K562 (cell line): ENCODE measurements around the gene UGT2A3. TPM values are rescaled to one million over a fixed set of nuclear protein-coding genes. Genes with fewer than 3 reads are reported as not detected.

Source experiments
- ATAC-seq: fragments of 200-7000 bp; cut with Tn5 transposase; 3 replicates; pipeline ENCODE4 v1.9.1; 2020; ENCODE audit warnings: moderate library complexity
- BruUV-seq: library from RNA; stranded (reverse); fragments of 400-500 nt; replicated peaks from 2 replicates; lab custom pipeline; 2021; lab: Mats Ljungman, UMichigan
- CTCF ChIA-PET: fragments of 300-600 bp; formaldehyde crosslinking; extraction: SDS; loops from one replicate; lab custom pipeline; 2021; ENCODE audit warnings: low intra/inter-chr PET ratio; lab: Yijun Ruan, JAX
- POLR2A ChIA-PET: fragments of 300-600, 350-650 bp; sonication (Branson Sonifier 250); formaldehyde crosslinking; extraction: SDS; loops from one replicate; lab custom pipeline; 2021; ENCODE audit warnings: antibody characterized with exemption, inconsistent platforms; lab: Yijun Ruan, JAX
- DNase-seq, 4 experiments: peaks; one replicate each; pipeline versions ENCODE4 v3.0.0 to v3.0.0-alpha.2; 2011 to 2018; ENCODE audit warnings: low spot score in 3 of 4, mixed read lengths in 3 of 4; ENCODE audit errors: extremely low read depth in 1 of 4
- FAIRE-seq: peaks from 2 replicates; lab custom pipeline; 2011; peaks lifted over from hg19 to GRCh38; lab: Jason Lieb, UNC
- H2AFZ ChIP-seq: 2 replicates; pipeline ENCODE4 v1.6.0; 2011; ENCODE audit warnings: low read depth, low read length, control low read depth, inconsistent platforms
- H3K27ac ChIP-seq: fragments of 200-600 bp; 3 replicates; pipeline ENCODE4 v1.8.0; 2011; ENCODE audit warnings: low read depth, mild to moderate bottlenecking, control low read depth, inconsistent platforms, low read length, moderate library complexity, mixed read lengths; ENCODE audit errors: extremely low read depth
- H3K27me3 ChIP-seq, 2 experiments: fragments of 300-600 bp in 1 of 2; 2 replicates in 1 of 2; 3 replicates in 1 of 2; pipeline versions ENCODE4 v1.6.0 to v1.8.0; 2011; ENCODE audit warnings: inconsistent platforms in 2 of 2, low read length in 2 of 2, mild to moderate bottlenecking in 1 of 2, mixed read lengths in 1 of 2, moderate library complexity in 1 of 2; ENCODE audit not compliant: control insufficient read depth in 2 of 2, insufficient read depth in 2 of 2
- H3K36me3 ChIP-seq: fragments of 300-600 bp; 3 replicates; pipeline ENCODE4 v1.8.0; 2011; ENCODE audit warnings: mild to moderate bottlenecking, low read length, inconsistent platforms; ENCODE audit not compliant: control insufficient read depth, insufficient read depth
- H3K4me1 ChIP-seq, 2 experiments: fragments of 200-600 bp in 1 of 2; replicated peaks in 1 of 2; 2 replicates in 1 of 2; 3 replicates in 1 of 2; pipeline versions ENCODE4 v1.5.1 to v1.8.0; 2011; ENCODE audit warnings: inconsistent platforms in 2 of 2, low read length in 2 of 2, mild to moderate bottlenecking in 1 of 2, mixed read lengths in 1 of 2, moderate library complexity in 1 of 2; ENCODE audit not compliant: control insufficient read depth in 2 of 2, insufficient read depth in 2 of 2
- H3K4me2 ChIP-seq: 2 replicates; pipeline ENCODE4 v1.6.1; 2011; ENCODE audit warnings: low read length, control low read depth, inconsistent platforms, mixed read lengths; ENCODE audit not compliant: insufficient read depth
- H3K4me3 ChIP-seq: fragments of 200-600 bp; sonication (generic), shearing (Covaris generic); 2 replicates; pipeline ENCODE4 v1.5.1; 2016; ENCODE audit warnings: control low read depth, inconsistent platforms
- H3K79me2 ChIP-seq: fragments of 200-600 bp; 3 replicates; pipeline ENCODE4 v1.8.0; 2011; ENCODE audit warnings: low read length, inconsistent platforms; ENCODE audit not compliant: control insufficient read depth, insufficient read depth
- H3K9ac ChIP-seq, 2 experiments: 2 replicates each; pipeline versions ENCODE4 v1.6.0 to v1.6.1; 2011; ENCODE audit warnings: low read depth in 2 of 2, low read length in 2 of 2, control low read depth in 1 of 2, inconsistent platforms in 1 of 2, mild to moderate bottlenecking in 1 of 2, mixed read lengths in 1 of 2; ENCODE audit not compliant: insufficient read depth in 1 of 2
- H3K9me1 ChIP-seq: one replicate; pipeline ENCODE4 v1.6.0; 2011; ENCODE audit warnings: inconsistent platforms, mild to moderate bottlenecking, low read length, moderate library complexity; ENCODE audit not compliant: control insufficient read depth, insufficient read depth
- H3K9me3 ChIP-seq: replicated peaks from 2 replicates; pipeline ENCODE4 v1.5.1; 2011; ENCODE audit warnings: low read depth, low read length, inconsistent platforms; ENCODE audit not compliant: control insufficient read depth, insufficient read depth
- H4K20me1 ChIP-seq: replicated peaks from 2 replicates; pipeline ENCODE4 v1.6.1; 2011; ENCODE audit warnings: low read length, inconsistent platforms, mixed read lengths; ENCODE audit not compliant: control insufficient read depth, insufficient read depth
- CBX1 ChIP-seq: sonication (generic); IDR thresholded peaks from 2 replicates; pipeline ENCODE4 v1.6.1; 2016; ENCODE audit warnings: antibody characterized with exemption, low read depth, mild to moderate bottlenecking
- CHD7 ChIP-seq: fragments of 200-600 bp; sonication (generic); IDR thresholded peaks from one replicate; pipeline ENCODE4 v1.6.1; 2012; ENCODE audit warnings: mild to moderate bottlenecking, low read depth, low read length, inconsistent platforms
- NR2C1 ChIP-seq, 2 experiments: fragments of 450-650 bp; IDR thresholded peaks; 2 replicates each; pipeline ENCODE4 v1.6.1; 2017; ENCODE audit warnings: mild to moderate bottlenecking in 2 of 2, antibody characterized with exemption in 1 of 2, inconsistent platforms in 1 of 2, missing compliant biosample characterization in 1 of 2, missing genetic modification characterization in 1 of 2
- WGBS: fragments of 100-300 bp; shearing (Covaris generic); methylation state at CpG from one replicate; pipeline ENCODE4 v1.1.6; 2016; ENCODE audit warnings: low coverage, mixed read lengths; ENCODE audit not compliant: insufficient coverage; ENCODE audit errors: missing lambda C conversion rate; 5-methylcytosine and 5-hydroxymethylcytosine counted together
- in situ Hi-C: fragments of 300-500 bp; cut with MboI; formaldehyde crosslinking; loops from 4 replicates; pipeline ENCODE4 v1.15.0; 2018; ENCODE audit warnings: inconsistent platforms, mixed read lengths
- intact Hi-C: fragments of 100-400 bp; cut with micrococcal nuclease; formaldehyde crosslinking; loops from 2 replicates; pipeline ENCODE4 v1.14.2; 2022
- polyA plus RNA-seq, 8 experiments: library from polyadenylated mRNA; depleted of rRNA in 4 of 8; stranded (reverse) in 5 of 8; unstranded in 3 of 8; fragments of >200 nt; fragmentation: Nextera tagmentation in 2 of 8; fragmentation: Illumina TruSeq in 1 of 8; extraction: Ambion mirVana in 2 of 8; extraction: Trizol in 1 of 8; gene quantifications; 2 replicates each; pipeline versions ENCODE4 v1.2.1 to v1.2.3, GENCODE V29; 2011 to 2014; ENCODE audit warnings: inconsistent platforms in 1 of 8, missing spikeins in 1 of 8
- total RNA-seq, 7 experiments: library from RNA; depleted of rRNA in 6 of 7; stranded (reverse); fragments of >200 nt in 6 of 7; fragmentation: Illumina TruSeq in 2 of 7; extraction: Trizol in 2 of 7; gene quantifications; 2 replicates each; pipeline versions ENCODE4 v1.2.1 to v1.2.3, GENCODE V29; 2011 to 2021; ENCODE audit warnings: low replicate concordance in 1 of 7
- TF ChIP-seq, protein P1 (sequence below): sonication (generic); formaldehyde crosslinking; IDR thresholded peaks from 2 replicates; pipeline ENCODE4 v1.8.0; 2022; ENCODE audit warnings: missing genetic modification reagents, mild to moderate bottlenecking, borderline replicate concordance
- TF ChIP-seq, protein P2 (sequence below): fragments of 150-350 bp; IDR thresholded peaks from 2 replicates; pipeline ENCODE4 v1.6.1; 2014; ENCODE audit warnings: low read depth, mild to moderate bottlenecking, low read length, borderline replicate concordance

Gene UGT2A3
- total and polyA plus RNA-seq, 9 of the 15 experiments (the other 6 are each of a cell fraction or from before 2014, with no cell fraction given), result not detected

DNA sequence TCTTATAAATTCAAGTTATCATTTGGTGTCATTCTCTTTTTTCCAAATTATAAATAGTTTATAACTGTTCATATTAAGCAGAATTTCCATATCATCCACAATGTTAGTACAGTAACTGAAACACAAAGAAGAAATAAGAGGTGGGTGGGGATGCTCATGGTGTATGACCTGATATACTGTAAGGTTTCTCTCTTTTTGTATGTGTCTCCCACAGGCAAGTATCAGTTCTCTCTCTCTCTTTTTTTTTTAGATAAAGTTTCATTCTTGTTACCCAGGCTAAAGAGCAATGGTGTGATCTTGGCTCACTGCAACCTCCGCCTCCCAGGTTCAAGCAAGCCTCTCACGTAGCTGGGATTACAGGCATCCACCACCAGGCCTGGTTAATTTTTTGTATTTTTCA, 43.7 kb upstream of the UGT2A3 start:
- H3K27me3 ChIP-seq, result no peaks in the 10 kb centered on the region
- H3K9me1 ChIP-seq, result no peaks in the 10 kb centered on the region
- ChIA-PET CTCF (no interaction called here), POLR2A (no interaction called here)
- no peaks in the 10 kb centered on the region for H3K4me1 ChIP-seq
- no peak for ATAC-seq
- no peaks in the 10 kb centered on the region for H3K9me3 ChIP-seq
- in situ Hi-C loops (no loop called here), intact Hi-C loops (no loop called here)
- BruUV-seq, result no TSS peak
- H2AFZ ChIP-seq, result no peak overlapping the region
- no peak overlapping the region for H3K4me3 ChIP-seq
- FAIRE-seq, result no peak
- no peaks in the 10 kb centered on the region for H3K36me3 ChIP-seq
- no peak overlapping the region for H3K4me2 ChIP-seq
- H3K79me2 ChIP-seq, result no peaks in the 10 kb centered on the region
- WGBS, result no CpG with 5 or more reads among the region's 2 CpGs
- H3K9ac ChIP-seq, result no peak overlapping the region
- DNase-seq, result no peak
- H4K20me1 ChIP-seq, result no peaks in the 10 kb centered on the region
- H3K27ac ChIP-seq, result no peak overlapping the region
- TF ChIP-seq, protein P1, sequence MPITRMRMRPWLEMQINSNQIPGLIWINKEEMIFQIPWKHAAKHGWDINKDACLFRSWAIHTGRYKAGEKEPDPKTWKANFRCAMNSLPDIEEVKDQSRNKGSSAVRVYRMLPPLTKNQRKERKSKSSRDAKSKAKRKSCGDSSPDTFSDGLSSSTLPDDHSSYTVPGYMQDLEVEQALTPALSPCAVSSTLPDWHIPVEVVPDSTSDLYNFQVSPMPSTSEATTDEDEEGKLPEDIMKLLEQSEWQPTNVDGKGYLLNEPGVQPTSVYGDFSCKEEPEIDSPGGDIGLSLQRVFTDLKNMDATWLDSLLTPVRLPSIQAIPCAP (CRISPR knock-in tag), result no peak
- TF ChIP-seq NR2C1 (IDR thresholded peaks at IDR 0.05) (no peak), NR2C1 (tag; IDR thresholded peaks at IDR 0.05) (no peak), CHD7 (no peak), CBX1 (no peak)
- TF ChIP-seq, protein P2, sequence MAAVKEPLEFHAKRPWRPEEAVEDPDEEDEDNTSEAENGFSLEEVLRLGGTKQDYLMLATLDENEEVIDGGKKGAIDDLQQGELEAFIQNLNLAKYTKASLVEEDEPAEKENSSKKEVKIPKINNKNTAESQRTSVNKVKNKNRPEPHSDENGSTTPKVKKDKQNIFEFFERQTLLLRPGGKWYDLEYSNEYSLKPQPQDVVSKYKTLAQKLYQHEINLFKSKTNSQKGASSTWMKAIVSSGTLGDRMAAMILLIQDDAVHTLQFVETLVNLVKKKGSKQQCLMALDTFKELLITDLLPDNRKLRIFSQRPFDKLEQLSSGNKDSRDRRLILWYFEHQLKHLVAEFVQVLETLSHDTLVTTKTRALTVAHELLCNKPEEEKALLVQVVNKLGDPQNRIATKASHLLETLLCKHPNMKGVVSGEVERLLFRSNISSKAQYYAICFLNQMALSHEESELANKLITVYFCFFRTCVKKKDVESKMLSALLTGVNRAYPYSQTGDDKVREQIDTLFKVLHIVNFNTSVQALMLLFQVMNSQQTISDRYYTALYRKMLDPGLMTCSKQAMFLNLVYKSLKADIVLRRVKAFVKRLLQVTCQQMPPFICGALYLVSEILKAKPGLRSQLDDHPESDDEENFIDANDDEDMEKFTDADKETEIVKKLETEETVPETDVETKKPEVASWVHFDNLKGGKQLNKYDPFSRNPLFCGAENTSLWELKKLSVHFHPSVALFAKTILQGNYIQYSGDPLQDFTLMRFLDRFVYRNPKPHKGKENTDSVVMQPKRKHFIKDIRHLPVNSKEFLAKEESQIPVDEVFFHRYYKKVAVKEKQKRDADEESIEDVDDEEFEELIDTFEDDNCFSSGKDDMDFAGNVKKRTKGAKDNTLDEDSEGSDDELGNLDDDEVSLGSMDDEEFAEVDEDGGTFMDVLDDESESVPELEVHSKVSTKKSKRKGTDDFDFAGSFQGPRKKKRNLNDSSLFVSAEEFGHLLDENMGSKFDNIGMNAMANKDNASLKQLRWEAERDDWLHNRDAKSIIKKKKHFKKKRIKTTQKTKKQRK, result no peak
